ENCODE data around the gene ADAD1. TPM values are rescaled to one million over a fixed set of nuclear protein-coding genes. Genes with fewer than 3 reads are reported as not detected.
"Not testable (repeated sequence)": the region's sequence is repeated elsewhere in the genome, so short reads cannot be mapped to it uniquely, and the experiment has no call there.

Gene ADAD1
- polyA plus RNA-seq, 2 donors = not detected

DNA sequence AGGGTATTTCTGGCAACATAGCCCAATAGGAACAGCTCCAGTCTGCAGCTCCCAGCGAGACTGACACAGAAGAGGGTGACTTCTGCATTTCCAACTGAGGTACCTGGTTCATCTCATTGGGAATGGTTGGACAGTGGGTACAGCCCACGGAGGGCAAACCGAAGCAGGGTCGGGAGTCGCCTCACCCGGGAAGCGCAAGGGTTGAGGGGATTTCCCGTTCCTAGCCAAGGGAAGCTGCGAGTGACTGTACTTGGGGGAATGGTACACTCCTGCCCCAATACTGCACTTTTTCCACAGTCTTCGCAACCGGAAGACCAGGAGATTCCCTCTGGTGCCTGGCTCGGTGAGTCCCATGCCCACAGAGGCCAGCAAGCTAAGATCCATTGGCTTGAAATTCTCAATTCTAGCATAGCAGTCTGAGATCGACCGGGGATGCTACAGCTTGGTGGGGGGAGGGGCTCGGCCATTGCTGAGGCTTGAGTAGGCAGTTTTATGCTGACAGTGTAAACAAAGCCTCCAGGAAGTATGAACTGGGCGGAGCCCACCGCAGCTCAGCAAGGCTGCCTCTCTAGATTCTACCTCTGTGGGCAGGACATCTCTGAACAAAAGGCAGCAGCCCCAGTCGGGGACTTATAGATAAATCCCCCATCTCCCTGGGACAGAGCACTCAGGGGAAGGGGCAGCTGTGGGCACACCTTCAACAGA, 14.0 kb upstream of the ADAD1 start:
- 89 to 93% methylated on average over 18 of the region's 18 CpGs for WGBS, 2 donors

DNA sequence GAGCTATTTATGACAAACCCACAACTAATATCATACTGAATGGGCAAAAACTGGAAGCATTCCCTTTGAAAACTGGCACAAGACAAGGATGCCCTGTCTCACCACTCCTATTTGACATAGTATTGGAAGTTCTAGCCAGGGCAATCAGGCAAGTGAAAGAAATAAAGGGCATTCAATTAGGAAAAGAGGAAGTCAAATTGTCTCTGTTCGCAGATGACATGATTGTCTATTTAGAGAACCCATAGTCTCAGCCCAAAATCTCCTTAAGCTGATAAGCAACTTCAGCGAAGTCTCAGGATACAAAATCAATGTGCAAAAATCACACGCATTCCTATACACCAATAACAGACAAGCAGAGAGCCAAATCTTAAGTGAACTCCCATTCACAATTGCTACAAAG, 10.0 kb upstream of the ADAD1 start:
- not testable (repeated sequence) for H3K4me1 ChIP-seq (ENCODE audit: control insufficient read depth in 2 of 2, insufficient read depth in 2 of 2, low read length in 1 of 2); H3K36me3 ChIP-seq (ENCODE audit: control insufficient read depth in 2 of 2, insufficient read depth in 2 of 2, low read length in 1 of 2); H3K4me3 ChIP-seq (ENCODE audit: low read depth in 1 of 2, low read length in 2 of 2); H3K27me3 ChIP-seq (ENCODE audit: control insufficient read depth in 1 of 2, insufficient read depth in 2 of 2, low read length in 2 of 2); H3K9me3 ChIP-seq (ENCODE audit: control insufficient read depth in 2 of 2, insufficient read depth in 1 of 2, low read depth in 1 of 2, low read length in 1 of 2); H3K27ac ChIP-seq (ENCODE audit: low read depth in 2 of 2, low read length in 1 of 2)
- 91 to 94% methylated on average over 3 of the region's 3 CpGs for WGBS, 2 donors

More for the DNA sequence above, 14.0 kb upstream of the ADAD1 start:
- Histone ChIP-seq H3K27ac (ENCODE audit: low read depth in 2 of 2, low read length in 1 of 2) (no peak overlapping the region), H3K9me3 (ENCODE audit: control insufficient read depth in 2 of 2, insufficient read depth in 1 of 2, low read depth in 1 of 2, low read length in 1 of 2) (peaks cover 7 to 8% of the 10 kb centered on the region in 2 donors), H3K4me3 (ENCODE audit: low read depth in 1 of 2, low read length in 2 of 2) (no peak overlapping the region), H3K36me3 (ENCODE audit: control insufficient read depth in 2 of 2, insufficient read depth in 2 of 2, low read length in 1 of 2) (no peaks in the 10 kb centered on the region), H3K27me3 (ENCODE audit: control insufficient read depth in 1 of 2, insufficient read depth in 2 of 2, low read length in 2 of 2) (no peaks in the 10 kb centered on the region), H3K4me1 (ENCODE audit: control insufficient read depth in 2 of 2, insufficient read depth in 2 of 2, low read length in 1 of 2) (no peaks in the 10 kb centered on the region)

DNA sequence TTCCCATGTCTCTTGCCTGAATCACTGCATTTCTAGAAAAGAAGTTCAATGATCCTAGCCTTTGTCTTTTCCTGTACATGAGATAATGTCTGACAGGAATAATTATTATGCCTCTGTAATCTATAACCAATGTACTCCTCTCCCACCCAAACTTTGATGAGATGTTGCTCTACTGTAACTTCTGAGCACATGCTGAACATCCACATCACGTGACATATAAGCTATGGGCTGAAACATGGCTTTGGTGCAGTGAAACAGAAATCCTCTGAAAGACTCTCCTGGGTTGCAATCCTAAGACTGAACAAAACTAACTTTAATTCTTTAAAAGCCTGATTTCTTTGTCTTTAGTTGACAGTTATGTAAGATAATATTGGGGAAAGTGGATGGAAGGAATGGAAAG, 1.5 kb upstream of the ADAD1 start:
- H3K4me1 ChIP-seq (ENCODE audit: control insufficient read depth in 2 of 2, insufficient read depth in 2 of 2, low read length in 1 of 2) = no peaks in the 10 kb centered on the region
- H3K36me3 ChIP-seq (ENCODE audit: control insufficient read depth in 2 of 2, insufficient read depth in 2 of 2, low read length in 1 of 2) = no peaks in the 10 kb centered on the region
- WGBS, 2 donors = 79 to 92% methylated on average over 1 of the region's 1 CpG

DNA sequence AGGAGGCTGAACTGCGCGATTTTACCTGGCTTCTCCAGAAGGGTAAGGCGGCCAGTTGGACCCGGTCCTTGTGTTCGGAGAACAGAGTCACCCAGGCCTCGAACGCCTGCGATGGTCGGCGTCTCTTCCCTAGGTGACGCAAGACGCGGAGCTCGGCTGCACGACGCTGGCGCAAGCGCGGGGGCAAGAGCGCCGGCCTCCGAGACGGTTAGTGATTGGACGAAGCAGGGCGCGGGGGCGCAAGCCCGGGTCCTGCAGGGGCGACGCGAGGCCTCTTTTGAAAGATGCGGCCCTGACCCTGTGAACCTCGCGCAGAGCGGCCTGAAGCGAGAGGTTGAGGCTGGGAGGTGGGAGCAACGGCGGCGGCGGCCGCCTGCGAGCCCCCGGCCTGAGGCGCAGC, 428 bp downstream of the ADAD1 start:
- no peaks in the 10 kb centered on the region for H3K4me1 ChIP-seq (ENCODE audit: control insufficient read depth in 2 of 2, insufficient read depth in 2 of 2, low read length in 1 of 2)
- 95 to 96% methylated on average over 42 to 44 of the region's 44 CpGs for WGBS, 2 donors
- no peaks in the 10 kb centered on the region for H3K27me3 ChIP-seq (ENCODE audit: control insufficient read depth in 1 of 2, insufficient read depth in 2 of 2, low read length in 2 of 2)
- peaks cover 0 to 4% of the 10 kb centered on the region in 2 donors for H3K9me3 ChIP-seq (ENCODE audit: control insufficient read depth in 2 of 2, insufficient read depth in 1 of 2, low read depth in 1 of 2, low read length in 1 of 2)
- H3K36me3 ChIP-seq (ENCODE audit: control insufficient read depth in 2 of 2, insufficient read depth in 2 of 2, low read length in 1 of 2) = no peaks in the 10 kb centered on the region
- H3K4me3 ChIP-seq (ENCODE audit: low read depth in 1 of 2, low read length in 2 of 2) = no peak overlapping the region
- H3K27ac ChIP-seq (ENCODE audit: low read depth in 2 of 2, low read length in 1 of 2) = no peak overlapping the region

More for the DNA sequence above, 1.5 kb upstream of the ADAD1 start:
- H3K27me3 ChIP-seq (ENCODE audit: control insufficient read depth in 1 of 2, insufficient read depth in 2 of 2, low read length in 2 of 2) = no peaks in the 10 kb centered on the region
- H3K4me3 ChIP-seq (ENCODE audit: low read depth in 1 of 2, low read length in 2 of 2) = no peak overlapping the region
- no peak overlapping the region for H3K27ac ChIP-seq (ENCODE audit: low read depth in 2 of 2, low read length in 1 of 2)
- H3K9me3 ChIP-seq (ENCODE audit: control insufficient read depth in 2 of 2, insufficient read depth in 1 of 2, low read depth in 1 of 2, low read length in 1 of 2) = peaks cover 0 to 4% of the 10 kb centered on the region in 2 donors

DNA sequence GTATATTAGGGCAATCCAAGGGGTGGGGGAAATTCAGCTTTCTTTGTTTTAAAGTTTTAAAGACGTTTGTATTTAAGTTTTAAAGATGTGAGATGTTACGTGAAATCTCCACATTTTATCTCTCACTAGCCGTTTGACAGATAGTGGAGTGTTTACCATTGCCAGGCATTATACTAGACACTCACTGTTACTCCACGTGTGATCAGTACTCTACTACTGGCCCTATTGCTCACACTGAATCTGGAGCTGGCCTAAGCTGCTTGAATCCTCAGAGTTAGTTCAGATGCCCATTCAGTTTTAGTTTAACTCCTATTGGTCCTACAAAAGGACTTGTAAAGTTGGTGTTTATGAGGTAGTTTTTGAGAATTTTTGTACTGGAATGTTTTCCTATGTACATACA, 4.5 kb downstream of the ADAD1 start:
- WGBS, 2 donors = 40 to 43% methylated on average over 4 of the region's 4 CpGs
- Histone ChIP-seq H3K27me3 (ENCODE audit: control insufficient read depth in 1 of 2, insufficient read depth in 2 of 2, low read length in 2 of 2) (no peaks in the 10 kb centered on the region), H3K4me1 (ENCODE audit: control insufficient read depth in 2 of 2, insufficient read depth in 2 of 2, low read length in 1 of 2) (no peaks in the 10 kb centered on the region), H3K4me3 (ENCODE audit: low read depth in 1 of 2, low read length in 2 of 2) (no peak overlapping the region), H3K27ac (ENCODE audit: low read depth in 2 of 2, low read length in 1 of 2) (no peak overlapping the region), H3K36me3 (ENCODE audit: control insufficient read depth in 2 of 2, insufficient read depth in 2 of 2, low read length in 1 of 2) (no peaks in the 10 kb centered on the region), H3K9me3 (ENCODE audit: control insufficient read depth in 2 of 2, insufficient read depth in 1 of 2, low read depth in 1 of 2, low read length in 1 of 2) (peaks cover 0 to 4% of the 10 kb centered on the region in 2 donors)

DNA sequence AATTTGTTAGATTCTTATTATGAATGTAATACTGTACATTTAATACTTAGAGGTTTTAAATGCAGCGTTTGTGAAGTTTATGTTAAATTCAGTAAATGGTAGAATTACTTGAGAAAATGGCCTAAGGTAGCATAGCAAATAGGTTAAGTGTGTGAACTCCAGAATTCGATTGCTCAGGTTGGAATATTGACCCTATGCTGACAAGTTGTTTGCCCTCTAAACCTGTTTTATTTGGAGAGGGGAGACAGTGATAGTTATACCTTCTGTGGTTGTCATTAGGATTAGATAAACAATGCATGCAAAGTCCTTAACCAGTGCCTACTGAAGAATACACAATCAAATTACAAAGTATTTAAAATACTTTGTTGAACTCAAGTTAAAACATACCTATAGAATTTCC, 5.4 kb downstream of the ADAD1 start:
- 32 to 42% methylated on average over 2 of the region's 2 CpGs for WGBS, 2 donors
- Histone ChIP-seq H3K36me3 (ENCODE audit: control insufficient read depth in 2 of 2, insufficient read depth in 2 of 2, low read length in 1 of 2) (no peaks in the 10 kb centered on the region), H3K9me3 (ENCODE audit: control insufficient read depth in 2 of 2, insufficient read depth in 1 of 2, low read depth in 1 of 2, low read length in 1 of 2) (peaks cover 0 to 1% of the 10 kb centered on the region in 2 donors), H3K4me3 (ENCODE audit: low read depth in 1 of 2, low read length in 2 of 2) (no peak overlapping the region), H3K27ac (ENCODE audit: low read depth in 2 of 2, low read length in 1 of 2) (no peak overlapping the region), H3K4me1 (ENCODE audit: control insufficient read depth in 2 of 2, insufficient read depth in 2 of 2, low read length in 1 of 2) (no peaks in the 10 kb centered on the region), H3K27me3 (ENCODE audit: control insufficient read depth in 1 of 2, insufficient read depth in 2 of 2, low read length in 2 of 2) (no peaks in the 10 kb centered on the region)

DNA sequence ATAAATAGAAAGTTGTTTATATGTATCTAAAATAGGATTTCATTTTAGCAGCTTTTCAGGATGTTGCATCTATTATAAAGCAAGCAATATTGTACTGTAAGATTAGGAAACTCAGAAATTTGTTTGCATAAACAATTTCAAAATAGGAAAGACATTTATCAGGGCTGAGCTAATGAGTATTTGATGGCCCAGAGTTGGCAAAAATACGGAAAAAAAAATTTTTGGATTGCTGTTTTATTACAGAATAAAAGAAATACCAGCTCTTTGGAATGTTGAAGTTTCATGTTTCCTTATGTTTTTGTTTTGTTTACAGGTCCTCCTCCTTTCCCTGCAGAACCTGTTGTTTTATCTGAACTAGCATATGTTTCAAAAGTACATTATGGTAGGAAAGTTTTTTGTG, 14.5 kb downstream of the ADAD1 start:
- H3K27ac ChIP-seq (ENCODE audit: low read depth in 2 of 2, low read length in 1 of 2) = no peak overlapping the region
- WGBS, 2 donors = 33 to 43% methylated on average over 1 of the region's 1 CpG

DNA sequence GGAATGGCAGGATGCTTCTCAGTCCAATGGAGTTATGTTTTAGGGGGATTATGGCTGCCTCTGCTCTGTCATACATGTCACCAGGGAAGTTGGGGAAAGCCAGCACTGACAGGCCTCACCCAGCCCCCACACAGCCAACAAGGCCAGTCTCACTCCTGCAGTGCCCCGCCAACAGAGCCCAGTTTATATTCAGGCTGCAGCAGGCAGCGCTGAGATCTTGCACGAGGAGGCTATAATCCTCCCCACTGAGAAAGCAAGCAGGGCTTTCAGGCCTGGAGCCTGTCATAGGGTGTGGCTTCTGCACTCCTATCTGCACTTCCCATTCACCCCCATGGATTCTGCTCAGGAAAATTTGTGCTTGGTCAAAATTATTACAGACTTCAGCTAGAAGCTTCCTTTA, 25.1 kb downstream of the ADAD1 start:
- no peak overlapping the region for H3K27ac ChIP-seq (ENCODE audit: low read depth in 2 of 2, low read length in 1 of 2)
- H3K4me1 ChIP-seq (ENCODE audit: control insufficient read depth in 2 of 2, insufficient read depth in 2 of 2, low read length in 1 of 2) = no peaks in the 10 kb centered on the region
- H3K36me3 ChIP-seq (ENCODE audit: control insufficient read depth in 2 of 2, insufficient read depth in 2 of 2, low read length in 1 of 2) = no peaks in the 10 kb centered on the region
- no peaks in the 10 kb centered on the region for H3K27me3 ChIP-seq (ENCODE audit: control insufficient read depth in 1 of 2, insufficient read depth in 2 of 2, low read length in 2 of 2)
- no peak overlapping the region for H3K4me3 ChIP-seq (ENCODE audit: low read depth in 1 of 2, low read length in 2 of 2)
- peaks cover 0 to 4% of the 10 kb centered on the region in 2 donors for H3K9me3 ChIP-seq (ENCODE audit: control insufficient read depth in 2 of 2, insufficient read depth in 1 of 2, low read depth in 1 of 2, low read length in 1 of 2)
- 61 to 65% methylated on average over 3 of the region's 3 CpGs for WGBS, 2 donors

More for the DNA sequence above, 14.5 kb downstream of the ADAD1 start:
- no peak overlapping the region for H3K4me3 ChIP-seq (ENCODE audit: low read depth in 1 of 2, low read length in 2 of 2)
- H3K9me3 ChIP-seq (ENCODE audit: control insufficient read depth in 2 of 2, insufficient read depth in 1 of 2, low read depth in 1 of 2, low read length in 1 of 2) = no peaks in the 10 kb centered on the region
- H3K36me3 ChIP-seq (ENCODE audit: control insufficient read depth in 2 of 2, insufficient read depth in 2 of 2, low read length in 1 of 2) = no peaks in the 10 kb centered on the region
- H3K27me3 ChIP-seq (ENCODE audit: control insufficient read depth in 1 of 2, insufficient read depth in 2 of 2, low read length in 2 of 2) = no peaks in the 10 kb centered on the region
- no peaks in the 10 kb centered on the region for H3K4me1 ChIP-seq (ENCODE audit: control insufficient read depth in 2 of 2, insufficient read depth in 2 of 2, low read length in 1 of 2)

DNA sequence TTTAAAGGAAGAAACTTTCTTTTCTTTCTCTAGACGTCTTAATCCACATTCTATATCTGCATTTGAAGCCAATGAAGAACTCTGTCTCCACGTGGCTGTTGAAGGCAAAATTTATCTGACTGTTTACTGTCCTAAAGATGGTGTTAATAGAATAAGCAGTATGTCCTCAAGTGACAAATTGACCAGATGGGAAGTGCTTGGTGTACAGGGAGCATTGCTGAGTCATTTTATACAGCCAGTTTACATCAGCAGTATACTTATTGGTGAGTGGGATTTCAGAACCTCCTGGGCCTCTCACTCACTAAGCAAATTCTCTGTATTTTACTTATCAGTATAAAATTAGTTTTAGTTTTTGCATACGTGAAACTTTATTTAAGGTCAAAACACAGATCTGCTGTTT, 33.7 kb downstream of the ADAD1 start:
- Histone ChIP-seq H3K36me3 (ENCODE audit: control insufficient read depth in 2 of 2, insufficient read depth in 2 of 2, low read length in 1 of 2) (no peaks in the 10 kb centered on the region), H3K27me3 (ENCODE audit: control insufficient read depth in 1 of 2, insufficient read depth in 2 of 2, low read length in 2 of 2) (no peaks in the 10 kb centered on the region), H3K9me3 (ENCODE audit: control insufficient read depth in 2 of 2, insufficient read depth in 1 of 2, low read depth in 1 of 2, low read length in 1 of 2) (no peaks in the 10 kb centered on the region), H3K27ac (ENCODE audit: low read depth in 2 of 2, low read length in 1 of 2) (no peak overlapping the region), H3K4me1 (ENCODE audit: control insufficient read depth in 2 of 2, insufficient read depth in 2 of 2, low read length in 1 of 2) (no peaks in the 10 kb centered on the region), H3K4me3 (ENCODE audit: low read depth in 1 of 2, low read length in 2 of 2) (no peak overlapping the region)
- 32 to 39% methylated on average over 3 of the region's 3 CpGs for WGBS, 2 donors

DNA sequence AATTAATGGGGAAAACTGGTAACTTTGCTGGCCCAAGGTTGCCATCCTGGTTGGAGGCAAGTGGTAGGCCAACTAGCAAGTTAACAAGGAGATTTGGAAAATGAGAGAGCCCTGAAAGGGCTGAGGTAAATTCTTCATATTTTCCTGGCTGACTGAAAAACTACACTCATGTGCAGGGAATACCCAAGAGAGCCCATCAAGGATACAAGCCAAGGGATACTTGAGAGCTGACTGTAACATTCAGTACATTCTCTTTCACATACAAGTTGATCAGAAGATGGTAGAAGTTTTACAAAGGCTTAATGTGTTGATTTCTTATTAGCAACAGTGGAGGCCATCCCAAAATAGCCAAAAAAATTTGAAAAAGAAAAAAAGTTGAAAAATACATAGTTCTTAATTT, 44.4 kb downstream of the ADAD1 start:
- H3K27me3 ChIP-seq (ENCODE audit: control insufficient read depth in 1 of 2, insufficient read depth in 2 of 2, low read length in 2 of 2) = no peaks in the 10 kb centered on the region
- H3K27ac ChIP-seq (ENCODE audit: low read depth in 2 of 2, low read length in 1 of 2) = no peak overlapping the region
- no peaks in the 10 kb centered on the region for H3K36me3 ChIP-seq (ENCODE audit: control insufficient read depth in 2 of 2, insufficient read depth in 2 of 2, low read length in 1 of 2)
- no peak overlapping the region for H3K4me3 ChIP-seq (ENCODE audit: low read depth in 1 of 2, low read length in 2 of 2)
- H3K9me3 ChIP-seq (ENCODE audit: control insufficient read depth in 2 of 2, insufficient read depth in 1 of 2, low read depth in 1 of 2, low read length in 1 of 2) = no peaks in the 10 kb centered on the region
- no peaks in the 10 kb centered on the region for H3K4me1 ChIP-seq (ENCODE audit: control insufficient read depth in 2 of 2, insufficient read depth in 2 of 2, low read length in 1 of 2)

All from esophagus (tissue), 2 donors.